HepG2 (cell line): ENCODE measurements around the gene PGA4. TPM values are rescaled to one million over a fixed set of nuclear protein-coding genes. Genes with fewer than 3 reads are reported as not detected.

Experiments
- ATF5 ChIP-seq: sonication (generic); formaldehyde crosslinking; IDR thresholded peaks from 2 replicates; pipeline ENCODE4 v1.4.0; 2020; ENCODE audit warnings: mild to moderate bottlenecking, low read depth, missing genetic modification reagents
- ATF6 ChIP-seq: sonication (generic); formaldehyde crosslinking; conservative IDR thresholded peaks from 2 replicates; pipeline ENCODE4 v1.4.0; 2020; ENCODE audit warnings: missing genetic modification reagents
- CENPX ChIP-seq: sonication (generic); formaldehyde crosslinking; IDR thresholded peaks from 2 replicates; pipeline ENCODE4 v1.9.0; 2021; ENCODE audit warnings: mild to moderate bottlenecking, missing genetic modification reagents, moderate library complexity
- CREM ChIP-seq, 2 experiments: sonication (generic) in 1 of 2; formaldehyde crosslinking in 1 of 2; IDR thresholded peaks; 2 replicates each; pipeline versions ENCODE4 v1.4.0 to v1.6.1; 2016 to 2020; ENCODE audit warnings: antibody characterized with exemption in 1 of 2, mild to moderate bottlenecking in 1 of 2, missing genetic modification reagents in 1 of 2
- FOXM1 ChIP-seq: sonication (generic); formaldehyde crosslinking; IDR thresholded peaks from 2 replicates; pipeline ENCODE4 v1.5.0; 2020; ENCODE audit warnings: missing genetic modification reagents
- GATA4 ChIP-seq: sonication (generic); IDR thresholded peaks from 2 replicates; pipeline ENCODE4 v1.6.1; 2016; ENCODE audit warnings: antibody characterized with exemption, low read depth, borderline replicate concordance
- JARID2 ChIP-seq: sonication (generic); formaldehyde crosslinking; IDR thresholded peaks from 2 replicates; pipeline ENCODE4 v1.8.1; 2023; ENCODE audit warnings: missing genetic modification reagents, inconsistent platforms; ENCODE audit not compliant: insufficient replicate concordance
- KLF15 ChIP-seq: sonication (generic); formaldehyde crosslinking; IDR thresholded peaks from 2 replicates; pipeline ENCODE4 v1.8.1; 2023; ENCODE audit warnings: borderline replicate concordance, mild to moderate bottlenecking, inconsistent platforms, missing genetic modification reagents, mixed read lengths
- MEF2D ChIP-seq: sonication (generic); formaldehyde crosslinking; IDR thresholded peaks from 2 replicates; pipeline ENCODE4 v1.5.1; 2020; ENCODE audit warnings: mild to moderate bottlenecking, missing genetic modification reagents
- MXD1 ChIP-seq: sonication (generic); formaldehyde crosslinking; IDR thresholded peaks from 2 replicates; pipeline ENCODE4 v1.4.0; 2020; ENCODE audit warnings: mild to moderate bottlenecking, missing genetic modification reagents
- POLR2A ChIP-seq, 2 experiments: IDR thresholded peaks; 2 replicates each; pipeline ENCODE4 v1.6.1; 2011; ENCODE audit warnings: low read depth in 2 of 2, low read length in 2 of 2, mild to moderate bottlenecking in 1 of 2, moderate library complexity in 1 of 2; ENCODE audit not compliant: insufficient read depth in 1 of 2
- SKI ChIP-seq: fragments of 450-650 bp; IDR thresholded peaks from one replicate; pipeline ENCODE4 v1.6.1; 2018; ENCODE audit warnings: mild to moderate bottlenecking; ENCODE audit not compliant: partially characterized antibody
- SMYD3 ChIP-seq: sonication (generic); formaldehyde crosslinking; IDR thresholded peaks from 2 replicates; pipeline ENCODE4 v1.8.1; 2023; ENCODE audit warnings: mild to moderate bottlenecking, missing genetic modification reagents
- SNAPC5 ChIP-seq: sonication (generic); formaldehyde crosslinking; IDR thresholded peaks from 2 replicates; pipeline ENCODE4 v1.8.1; 2023; ENCODE audit warnings: mild to moderate bottlenecking, missing genetic modification reagents, borderline replicate concordance
- SP2 ChIP-seq: sonication (generic); formaldehyde crosslinking; IDR thresholded peaks from 2 replicates; pipeline ENCODE4 v1.5.1; 2020; ENCODE audit warnings: mild to moderate bottlenecking, missing genetic modification reagents
- TAF1 ChIP-seq: sonication (generic); formaldehyde crosslinking; IDR thresholded peaks from 2 replicates; pipeline ENCODE4 v1.4.0; 2020; ENCODE audit warnings: missing genetic modification reagents
- TARDBP ChIP-seq: sonication (generic); formaldehyde crosslinking; IDR thresholded peaks from 2 replicates; pipeline ENCODE4 v1.8.0; 2022; ENCODE audit warnings: mild to moderate bottlenecking, missing genetic modification reagents
- THRA ChIP-seq: sonication (generic); formaldehyde crosslinking; IDR thresholded peaks from 2 replicates; pipeline ENCODE4 v1.4.0; 2020; ENCODE audit warnings: missing genetic modification reagents, borderline replicate concordance
- ZBTB20 ChIP-seq: sonication (generic); formaldehyde crosslinking; IDR thresholded peaks from 2 replicates; pipeline ENCODE4 v1.8.1; 2023; ENCODE audit warnings: missing genetic modification reagents, low read depth, mild to moderate bottlenecking, borderline replicate concordance
- ZBTB7B ChIP-seq: sonication (generic); formaldehyde crosslinking; IDR thresholded peaks from 2 replicates; pipeline ENCODE4 v1.4.0; 2020; ENCODE audit warnings: missing genetic modification reagents
- ZNF138 ChIP-seq: sonication (generic); formaldehyde crosslinking; IDR thresholded peaks from 2 replicates; pipeline ENCODE4 v1.5.0; 2020; ENCODE audit warnings: mild to moderate bottlenecking, low read depth, missing genetic modification reagents
- ZNF331 ChIP-seq: sonication (generic); formaldehyde crosslinking; IDR thresholded peaks from 2 replicates; pipeline ENCODE4 v1.4.0; 2020; ENCODE audit warnings: missing genetic modification reagents
- ZNF563 ChIP-seq: sonication (generic); formaldehyde crosslinking; IDR thresholded peaks from 2 replicates; pipeline ENCODE4 v1.8.0; 2022; ENCODE audit warnings: mild to moderate bottlenecking, moderate library complexity, missing genetic modification reagents
- ZNF598 ChIP-seq: sonication (generic); formaldehyde crosslinking; IDR thresholded peaks from 2 replicates; pipeline ENCODE4 v1.5.1; 2020; ENCODE audit warnings: mild to moderate bottlenecking, missing genetic modification reagents, borderline replicate concordance
- ZNF780A ChIP-seq: sonication (generic); formaldehyde crosslinking; IDR thresholded peaks from 2 replicates; pipeline ENCODE4 v1.8.0; 2022; ENCODE audit warnings: mild to moderate bottlenecking, missing genetic modification reagents, moderate library complexity
- ZNF790 ChIP-seq: sonication (generic); formaldehyde crosslinking; IDR thresholded peaks from 2 replicates; pipeline ENCODE4 v1.8.0; 2022; ENCODE audit warnings: missing genetic modification reagents, mild to moderate bottlenecking, borderline replicate concordance
- polyA plus RNA-seq, 8 experiments: library from polyadenylated mRNA; depleted of rRNA in 3 of 8; stranded (reverse) in 7 of 8; unstranded in 1 of 8; fragments of >200 nt; fragmentation: Illumina TruSeq in 4 of 8; extraction: Trizol in 4 of 8; gene quantifications; 2 replicates each; pipeline versions ENCODE4 v1.2.1 to v1.2.3, GENCODE V29; 2011 to 2016; ENCODE audit warnings: low read depth in 4 of 8, missing spikeins in 1 of 8, mixed read lengths in 1 of 8; ENCODE audit not compliant: insufficient read depth in 1 of 8
- total RNA-seq, 5 experiments: library from RNA; depleted of rRNA; stranded (reverse); fragments of >200 nt; fragmentation: Illumina TruSeq; extraction: Trizol; gene quantifications; 2 replicates each; pipeline ENCODE4 v1.2.3, GENCODE V29; 2016; ENCODE audit warnings: low read depth in 1 of 5
- TF ChIP-seq, protein P1 (sequence below): IDR thresholded peaks from 2 replicates; pipeline ENCODE4 v1.6.1; 2016; ENCODE audit warnings: low read depth, borderline replicate concordance

The PGA4 gene
- total and polyA plus RNA-seq, 2 of the 13 experiments (the other 11 are each of a cell fraction or from before 2014, with no cell fraction given): not detected

DNA sequence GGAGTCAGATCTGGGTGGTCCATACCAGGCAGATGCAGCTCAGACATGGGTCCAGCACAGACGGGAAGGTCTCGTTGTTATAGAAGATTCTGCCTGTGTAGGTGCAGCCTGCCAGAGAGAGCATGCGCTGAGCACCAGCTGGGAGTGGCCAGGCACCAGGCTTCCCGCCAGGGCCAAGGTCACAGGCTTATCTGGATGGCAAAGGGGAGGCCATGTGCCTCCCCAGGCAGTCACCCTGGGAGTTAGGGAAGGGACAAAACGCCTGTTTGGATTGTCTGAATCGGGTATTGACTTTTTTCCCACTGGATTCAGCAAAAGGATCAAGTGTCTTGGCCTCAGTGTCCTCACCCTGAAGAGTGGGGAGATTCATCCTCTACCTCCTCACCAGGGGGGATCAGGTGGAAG lies 45.3 kb downstream of the PGA4 start (continued):
- TF ChIP-seq ZNF780A (CRISPR knock-in tag) (no peak), KLF15 (CRISPR knock-in tag) (no peak), ZNF563 (no peak), GATA4 (no peak), CENPX (CRISPR knock-in tag) (no peak), CREM (IDR thresholded peaks at IDR 0.05) (no peak), CREM (CRISPR knock-in tag; IDR thresholded peaks at IDR 0.05) (no peak), ZNF598 (CRISPR knock-in tag) (0 out of 2 replicates have a peak, but pooled peaks have one; percentile 31), ZNF790 (CRISPR knock-in tag) (no peak), SMYD3 (no peak), FOXM1 (CRISPR knock-in tag) (no peak), ATF5 (CRISPR knock-in tag) (no peak), POLR2A (IDR thresholded peaks at IDR 0.05; ENCODE audit: insufficient read depth in 1 of 2, low read depth in 2 of 2, low read length in 2 of 2) (peak in 1 of 2 experiments; percentile 77; a peak in 2 of 4 replicates), ZBTB7B (CRISPR knock-in tag) (no peak), ZNF138 (CRISPR knock-in tag) (no peak), ZBTB20 (CRISPR knock-in tag) (peak; percentile 82; the same call in 1 of the 2 replicates), ZNF331 (CRISPR knock-in tag) (peak; percentile 62; the same call in 1 of the 2 replicates), MXD1 (CRISPR knock-in tag) (no peak), TARDBP (CRISPR knock-in tag) (no peak), SNAPC5 (CRISPR knock-in tag) (no peak), SKI (peak; percentile 46), MEF2D (peak; percentile 61; the same call in 1 of the 2 replicates), THRA (CRISPR knock-in tag) (peak; percentile 59; the same call in 1 of the 2 replicates), ATF6 (CRISPR knock-in tag) (no peak), SP2 (CRISPR knock-in tag) (no peak), JARID2 (CRISPR knock-in tag) (no peak), TAF1 (CRISPR knock-in tag) (no peak)
- TF ChIP-seq, protein P1, sequence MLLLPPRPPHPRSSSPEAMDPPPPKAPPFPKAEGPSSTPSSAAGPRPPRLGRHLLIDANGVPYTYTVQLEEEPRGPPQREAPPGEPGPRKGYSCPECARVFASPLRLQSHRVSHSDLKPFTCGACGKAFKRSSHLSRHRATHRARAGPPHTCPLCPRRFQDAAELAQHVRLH (CRISPR knock-in tag): no peak
